RPMI7951 (cell line): ENCODE measurements around the gene ACER1. TPM values are rescaled to one million over a fixed set of nuclear protein-coding genes. Genes with fewer than 3 reads are reported as not detected.
A peak's percentile ranks its signal among the peaks of the same experiment; 100 is the strongest.
"Not testable (repeated sequence)": the region's sequence is repeated elsewhere in the genome, so short reads cannot be mapped to it uniquely, and the experiment has no call there.

ENCODE experiments used
- DNase-seq: peaks from one replicate; pipeline ENCODE4 v3.0.0-alpha.2; 2012; ENCODE audit warnings: low read depth
- total RNA-seq: library from RNA; depleted of rRNA; stranded (reverse); fragments of >200 nt; shearing (Covaris generic); gene quantifications from 2 replicates; pipeline ENCODE4 v1.2.3, GENCODE V29; 2014; rRNA removed

ACER1 gene
- total RNA-seq, result not detected in 2 replicates

DNA sequence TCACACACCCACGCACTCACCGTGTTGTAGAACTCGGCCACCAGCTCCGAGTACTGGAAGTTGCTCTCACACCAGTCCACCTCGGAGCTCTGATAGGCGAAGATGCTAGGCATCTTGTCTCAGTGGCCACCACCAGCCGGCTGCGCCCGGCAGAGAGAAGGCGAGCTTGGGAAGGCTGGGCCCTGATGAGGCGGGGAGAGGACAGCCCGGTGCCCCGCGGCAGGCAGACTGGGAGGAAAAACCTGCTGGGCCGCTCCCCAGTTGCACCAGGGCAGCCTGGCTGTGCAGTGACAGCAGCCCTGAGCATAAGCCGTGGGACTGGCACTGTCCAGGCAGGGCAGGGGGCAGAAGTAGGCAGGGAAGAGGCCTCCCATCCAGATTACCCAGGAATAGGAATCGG lies at the start of gene ACER1:
Gene ACER1 (minus strand): TSS at position 174 of the 400 bp plus-strand sequence. CDS start 61 bp downstream, at position 113.
- DNase-seq, result no peak

GRCh38 chr19:6383188-6383587 lies 49.8 kb upstream of the ACER1 start:
- DNase-seq, result no peak

DNA sequence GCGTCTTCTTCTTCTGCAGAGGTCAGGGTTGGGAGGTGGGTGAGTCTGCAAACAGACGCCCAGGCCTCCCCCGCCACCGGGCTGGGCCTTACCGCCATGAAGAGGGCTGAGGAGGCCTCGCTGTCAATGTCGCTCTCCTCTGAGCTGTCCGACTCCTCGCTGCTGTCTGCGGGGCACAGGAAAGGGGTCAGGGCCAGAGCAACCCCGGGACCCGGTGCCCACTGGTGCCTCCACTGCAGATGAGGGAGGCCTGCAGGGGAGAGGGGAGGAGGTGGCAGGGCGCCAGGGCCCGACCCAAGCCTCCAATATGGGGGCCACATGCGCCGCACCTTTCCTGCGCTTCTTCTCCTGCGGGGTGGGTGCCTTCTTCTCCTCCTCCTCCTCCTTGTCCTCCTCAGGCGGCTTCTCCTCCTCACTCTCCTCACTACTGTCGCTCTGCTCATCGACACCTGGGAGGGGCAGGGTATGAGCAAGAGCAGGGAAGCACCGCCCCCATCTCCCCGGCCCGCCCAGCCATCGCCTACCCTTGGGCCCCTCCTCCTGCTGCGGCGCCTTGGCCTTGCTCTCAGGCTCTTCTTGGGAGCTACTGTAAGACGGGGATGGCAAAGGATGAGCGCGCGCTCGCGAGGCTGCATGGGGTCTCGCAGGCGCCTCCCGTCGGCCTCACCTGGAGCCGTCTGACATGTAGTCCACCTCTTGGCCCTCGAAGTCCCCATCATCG lies 47.8 kb upstream of the ACER1 start:
- DNase-seq, result no peak

GRCh38 chr19:6379744-6380143 lies 46.3 kb upstream of the ACER1 start:
- DNase-seq, result no peak

GRCh38 chr19:6378486-6378885 lies 45.1 kb upstream of the ACER1 start:
- DNase-seq, result no peak

GRCh38 chr19:6378041-6378440 lies 44.6 kb upstream of the ACER1 start:
- no peak for DNase-seq

DNA sequence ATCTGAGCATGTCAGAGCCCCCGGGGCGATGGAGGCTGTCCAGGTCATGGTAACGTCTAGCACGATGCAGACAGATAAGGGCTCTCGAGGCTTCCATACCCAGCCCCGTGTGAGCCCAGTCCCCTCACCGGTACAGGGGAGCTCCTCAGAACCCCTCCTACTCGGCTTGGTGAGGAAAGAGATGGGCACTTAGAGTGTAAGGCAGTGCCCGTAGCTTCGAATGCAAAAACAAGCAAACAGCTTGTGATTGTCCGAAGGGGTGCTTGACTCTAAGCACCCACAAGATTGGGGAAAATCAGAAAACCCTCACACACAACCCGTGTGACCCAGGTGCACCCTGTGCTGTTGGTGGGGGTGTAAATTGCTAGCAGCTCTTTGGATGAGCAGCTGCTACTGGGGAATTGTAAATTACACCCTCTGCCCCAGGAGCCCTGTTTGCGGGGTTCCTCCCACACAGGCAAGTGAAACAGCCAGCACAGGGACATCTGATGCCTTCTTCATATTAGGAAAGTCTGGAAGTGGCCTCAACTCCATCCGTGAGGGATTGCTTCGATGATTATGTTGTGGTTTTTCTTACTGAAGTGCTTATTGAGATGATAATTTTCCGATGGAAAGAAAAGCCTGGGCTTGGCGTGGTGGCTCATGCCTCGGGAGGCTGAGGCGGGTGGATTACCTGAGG lies 43.2 kb upstream of the ACER1 start:
- no peak for DNase-seq

DNA sequence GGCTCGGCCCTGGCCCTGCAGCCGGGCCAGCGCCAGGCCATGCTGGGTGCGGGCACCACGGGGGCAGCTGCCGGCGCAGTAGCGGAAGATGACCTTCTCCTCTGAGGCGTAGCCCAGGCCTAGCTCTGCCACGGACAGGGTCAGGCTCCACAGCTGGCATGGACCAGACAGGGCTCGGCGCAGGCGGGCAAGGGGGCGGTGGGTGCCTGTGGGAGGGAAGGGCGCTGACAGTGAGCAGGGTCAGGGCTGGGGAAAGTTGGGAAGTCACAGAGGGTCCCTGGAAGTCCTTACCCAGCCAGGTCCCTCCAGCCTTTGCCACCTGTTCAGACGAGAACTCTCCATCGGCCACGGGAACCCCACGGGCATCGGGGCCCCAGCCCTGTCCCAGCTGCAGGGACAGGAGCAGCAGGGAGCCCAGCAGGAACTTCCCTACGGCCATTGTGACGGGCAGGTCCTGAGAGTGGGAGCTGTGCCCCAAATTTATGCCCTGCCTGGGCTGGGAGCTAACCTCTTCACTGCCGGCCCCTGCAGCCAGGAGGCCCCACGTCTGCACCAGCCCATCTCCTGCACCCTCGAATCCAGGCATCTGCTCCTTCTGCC lies 42.1 kb upstream of the ACER1 start, which contains the start of gene PSPN:
Gene PSPN (minus strand): TSS at position 523 of the 600 bp plus-strand sequence. CDS start 84 bp downstream, at position 439.
- no peak for DNase-seq

DNA sequence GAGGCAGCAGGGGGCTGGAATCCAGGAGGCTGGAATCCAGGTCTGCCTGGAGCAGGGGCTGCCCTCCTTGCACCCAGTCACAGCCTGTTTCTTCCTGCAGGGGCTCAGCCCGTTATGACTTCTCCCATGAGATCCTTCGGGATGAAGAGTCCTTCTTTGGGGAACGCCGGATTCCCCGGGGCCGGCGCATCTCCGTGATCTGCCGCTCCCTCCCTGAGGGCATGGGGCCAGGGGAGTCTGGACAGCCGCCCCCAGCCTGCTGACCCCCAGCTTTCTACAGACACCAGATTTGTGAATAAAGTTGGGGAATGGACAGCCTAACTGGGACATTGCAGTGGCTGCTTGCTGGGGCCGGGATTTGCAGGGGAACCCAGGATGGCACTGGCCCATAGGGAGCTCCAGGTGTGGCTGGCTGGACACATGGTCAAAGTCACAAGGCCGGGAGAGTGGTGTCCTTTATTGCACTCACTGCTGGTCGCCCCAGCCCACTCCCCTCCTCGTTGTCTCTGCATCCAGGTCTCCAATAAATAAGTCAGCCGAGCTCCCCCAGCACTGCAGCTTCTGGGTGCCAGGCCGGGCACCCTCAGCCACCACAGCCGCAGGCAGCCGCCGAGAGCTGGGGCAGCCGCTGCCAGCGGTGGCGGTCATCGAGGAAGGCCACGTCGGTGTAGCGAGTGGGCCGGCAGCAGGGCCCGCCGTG lies 41.4 kb upstream of the ACER1 start:
- DNase-seq, result no peak

DNA sequence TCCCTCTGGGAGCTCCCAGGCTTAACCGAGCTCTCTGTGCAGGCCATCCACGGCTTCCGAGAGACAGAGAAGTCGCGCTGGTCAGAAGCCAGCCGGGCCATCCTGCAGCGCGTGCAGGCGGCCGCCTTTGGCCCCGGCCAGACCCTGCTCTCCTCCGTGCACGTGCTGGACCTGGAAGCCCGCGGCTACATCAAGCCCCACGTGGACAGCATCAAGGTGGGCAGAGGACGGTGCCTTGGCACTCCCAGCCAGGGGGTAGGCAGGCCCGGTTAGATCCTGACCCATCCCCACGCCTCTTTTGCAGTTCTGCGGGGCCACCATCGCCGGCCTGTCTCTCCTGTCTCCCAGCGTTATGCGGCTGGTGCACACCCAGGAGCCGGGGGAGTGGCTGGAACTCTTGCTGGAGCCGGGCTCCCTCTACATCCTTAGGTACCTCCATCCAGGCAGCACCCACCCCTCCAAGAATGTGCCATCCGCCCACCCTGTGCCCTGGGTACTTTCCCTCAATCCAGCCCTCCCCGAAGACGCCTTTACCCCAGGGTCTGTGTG lies 40.8 kb upstream of the ACER1 start:
- DNase-seq, result no peak

DNA sequence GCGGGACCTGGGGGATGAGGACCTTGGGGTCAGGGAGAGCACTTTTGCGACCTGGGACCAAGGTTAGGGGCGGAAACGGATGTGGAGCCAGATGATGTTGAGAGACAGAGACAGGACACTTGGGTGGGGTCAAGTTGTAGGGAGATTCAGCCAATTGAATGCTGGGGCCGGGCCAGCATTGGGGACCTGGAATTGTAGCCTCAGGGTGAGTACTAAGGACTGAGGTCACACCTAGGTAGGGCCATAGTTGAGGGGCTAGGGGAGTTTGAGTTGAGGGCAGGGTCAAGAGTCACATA lies 40.3 kb upstream of the ACER1 start:
- DNase-seq, result no peak

- peak; percentile 94 for DNase-seq
Measured at GRCh38 chr19:6373096-6373812, 39.8 kb upstream of the ACER1 start.

GRCh38 chr19:6372594-6373095 lies 39.2 kb upstream of the ACER1 start, which contains the start of gene ALKBH7:
TSS of gene ALKBH7 (plus strand) at chr19:6372794. CDS start at chr19:6372821, 27 bp downstream.
- DNase-seq, result peak; percentile 100

- DNase-seq, result no peak
Measured at GRCh38 chr19:6364353-6364752, 30.9 kb upstream of the ACER1 start.

- no peak for DNase-seq
Measured at GRCh38 chr19:6362351-6362801, 29.0 kb upstream of the ACER1 start.

DNA sequence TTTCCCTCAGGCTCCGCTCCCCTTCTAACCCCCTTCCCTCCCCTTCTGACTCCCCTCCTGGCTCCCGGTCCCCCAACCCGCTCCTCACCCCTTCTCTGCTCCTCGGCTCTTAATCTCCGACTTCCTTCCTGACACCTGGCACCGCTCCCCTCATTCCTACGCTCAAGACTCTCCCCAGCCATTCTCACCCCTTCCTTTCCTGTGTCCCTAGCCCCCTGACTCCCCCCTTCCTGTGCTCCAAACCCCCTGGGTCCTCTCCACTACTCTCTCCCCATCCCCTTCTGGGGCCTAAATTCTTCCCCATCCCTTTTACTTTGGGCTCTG lies 28.6 kb upstream of the ACER1 start:
- DNase-seq, result no peak

- not testable (repeated sequence) for DNase-seq
Measured at GRCh38 chr19:6360857-6361216, 27.4 kb upstream of the ACER1 start.

- DNase-seq, result not testable (repeated sequence)
Measured at GRCh38 chr19:6360445-6360844, 27.0 kb upstream of the ACER1 start.

DNA sequence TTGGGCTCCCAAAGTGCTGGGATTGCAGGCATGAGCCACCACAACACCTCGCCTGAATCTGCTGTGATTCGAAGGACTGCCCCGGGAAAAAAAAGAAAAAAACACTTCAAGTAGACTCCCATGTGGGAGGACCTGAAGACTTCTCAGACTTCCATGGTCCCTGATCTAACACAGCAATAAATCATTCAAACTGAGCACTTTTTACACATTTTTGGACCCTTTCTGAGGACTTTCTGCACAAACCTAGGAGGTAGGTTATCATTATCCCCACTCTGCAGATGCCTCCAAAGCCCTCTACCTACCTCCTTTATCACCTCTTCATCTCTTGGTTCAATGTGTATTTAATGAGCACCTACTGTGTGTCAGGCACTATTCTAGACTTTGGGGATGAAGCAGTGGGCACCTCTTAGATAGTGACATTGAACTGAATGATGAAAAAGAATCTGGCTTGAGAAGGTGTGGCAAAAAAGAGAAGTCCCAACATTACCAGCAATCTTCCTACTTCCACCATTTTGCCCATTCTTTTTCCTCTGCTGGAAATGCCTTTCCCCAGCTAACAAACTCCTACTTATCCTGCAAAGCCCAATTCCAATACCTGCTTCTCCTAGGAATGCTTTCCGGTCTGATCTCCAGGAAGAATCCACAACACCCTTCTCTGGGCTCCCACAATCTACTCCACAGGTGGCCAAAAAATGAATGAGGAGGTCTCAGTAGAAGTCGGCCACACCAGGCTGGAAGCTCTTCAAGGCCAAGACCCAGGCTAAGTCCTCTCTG lies 26.3 kb upstream of the ACER1 start:
- DNase-seq, result no peak

- DNase-seq, result peak; percentile 18
Measured at GRCh38 chr19:6358003-6358402, 24.6 kb upstream of the ACER1 start.
